GM21390 (cell line): ENCODE data around the gene SSX5.
"Not testable (repeated sequence)": the region's sequence is repeated elsewhere in the genome, so short reads cannot be mapped to it uniquely, and the experiment has no call there.

Source experiments
- ATAC-seq: cut with Tn5 transposase; IDR thresholded peaks from one replicate; pipeline ENCODE4 v1.9.1; 2021; ENCODE audit not compliant: unreplicated experiment

SSX5 gene

GRCh38 chrX:48196745-48197201, at the start of gene SSX5:
TSS of gene SSX5 (minus strand) at chrX:48196795. CDS start at chrX:48195358, 1,437 bp downstream.
- ATAC-seq: no peak

GRCh38 chrX:48224196-48224595, 27.6 kb upstream of the SSX5 start:
- not testable (repeated sequence) for ATAC-seq

GRCh38 chrX:48214341-48214740, 17.7 kb upstream of the SSX5 start:
- not testable (repeated sequence) for ATAC-seq

GRCh38 chrX:48190024-48190423, 6.6 kb downstream of the SSX5 start:
- ATAC-seq: not testable (repeated sequence)

- ATAC-seq: not testable (repeated sequence)
Measured at GRCh38 chrX:48181882-48182281, 14.7 kb downstream of the SSX5 start.

- no peak for ATAC-seq
Measured at GRCh38 chrX:48180811-48181210, 15.8 kb downstream of the SSX5 start.

- ATAC-seq: no peak
Measured at GRCh38 chrX:48179691-48180090, 16.9 kb downstream of the SSX5 start.

GRCh38 chrX:48166322-48166721, 30.3 kb downstream of the SSX5 start:
- not testable (repeated sequence) for ATAC-seq

- no peak for ATAC-seq
Measured at GRCh38 chrX:48165241-48165640, 31.4 kb downstream of the SSX5 start.

- no peak for ATAC-seq
Measured at GRCh38 chrX:48156014-48156413, 40.6 kb downstream of the SSX5 start.

- no peak for ATAC-seq
Measured at GRCh38 chrX:48154796-48155195, 41.8 kb downstream of the SSX5 start.

- ATAC-seq: no peak
Measured at GRCh38 chrX:48153769-48154168, 42.8 kb downstream of the SSX5 start.

GRCh38 chrX:48142697-48143096, 53.9 kb downstream of the SSX5 start:
- ATAC-seq: not testable (repeated sequence)

GRCh38 chrX:48141810-48142508, 54.6 kb downstream of the SSX5 start:
- ATAC-seq: not testable (repeated sequence)

GRCh38 chrX:48139076-48139475, 57.5 kb downstream of the SSX5 start:
- not testable (repeated sequence) for ATAC-seq
